HG02970 (cell line): ENCODE measurements around the gene SOX3.

Experiments used
- ATAC-seq: cut with Tn5 transposase; IDR thresholded peaks from one replicate; pipeline ENCODE4 v1.9.1; 2021; ENCODE audit warnings: mild to moderate bottlenecking, moderate library complexity, moderate number of reproducible peaks; ENCODE audit not compliant: unreplicated experiment, low FRiP score

Gene SOX3

DNA sequence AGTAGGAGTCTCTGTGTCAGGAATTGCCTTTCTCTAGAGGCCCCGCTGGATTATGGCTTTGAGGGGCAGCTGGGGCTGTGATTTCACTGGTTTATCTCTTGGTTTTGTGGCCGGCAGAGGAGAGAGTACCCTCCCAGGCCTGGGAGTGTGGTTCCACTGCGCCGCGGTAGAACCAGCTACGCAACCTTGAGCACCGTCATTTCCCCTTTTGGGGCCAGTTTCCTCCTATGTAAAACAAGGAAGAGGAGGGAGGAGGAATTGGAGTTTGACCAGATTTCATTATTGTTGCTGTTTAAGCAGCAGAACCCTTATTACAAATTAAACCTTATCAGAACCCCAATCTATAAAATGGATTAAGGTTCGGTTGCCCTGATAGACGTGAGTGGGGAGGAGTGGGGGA, 4.4 kb downstream of the SOX3 start:
- no peak for ATAC-seq

GRCh38 chrX:140495739-140496138, 9.1 kb downstream of the SOX3 start:
- ATAC-seq = no peak

GRCh38 chrX:140492066-140492994, 12.5 kb downstream of the SOX3 start:
- no peak for ATAC-seq

DNA sequence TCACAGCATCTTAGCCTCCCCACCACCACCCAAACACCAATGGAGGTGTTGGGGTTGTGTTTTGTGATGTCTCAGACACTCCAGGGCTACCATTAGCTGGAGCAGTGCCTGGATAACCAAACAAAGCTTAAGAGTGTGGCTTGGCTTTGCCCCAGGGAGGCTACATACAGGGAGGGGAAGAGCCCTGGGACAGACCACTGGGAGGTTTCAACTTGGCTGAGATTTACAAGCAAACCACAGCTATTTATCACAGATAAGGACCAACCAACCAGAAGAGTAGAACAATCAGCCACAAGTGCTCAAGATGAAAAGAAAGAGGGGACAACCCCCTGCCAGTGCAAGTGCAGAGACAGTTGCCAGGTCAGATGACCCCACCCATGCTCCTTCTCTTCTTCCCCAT, 24.1 kb downstream of the SOX3 start:
- no peak for ATAC-seq

GRCh38 chrX:140477987-140478386, 26.9 kb downstream of the SOX3 start:
- ATAC-seq = no peak

- ATAC-seq = no peak
These were observed 29.8 kb downstream of the SOX3 start for GRCh38 chrX:140475025-140475424.

DNA sequence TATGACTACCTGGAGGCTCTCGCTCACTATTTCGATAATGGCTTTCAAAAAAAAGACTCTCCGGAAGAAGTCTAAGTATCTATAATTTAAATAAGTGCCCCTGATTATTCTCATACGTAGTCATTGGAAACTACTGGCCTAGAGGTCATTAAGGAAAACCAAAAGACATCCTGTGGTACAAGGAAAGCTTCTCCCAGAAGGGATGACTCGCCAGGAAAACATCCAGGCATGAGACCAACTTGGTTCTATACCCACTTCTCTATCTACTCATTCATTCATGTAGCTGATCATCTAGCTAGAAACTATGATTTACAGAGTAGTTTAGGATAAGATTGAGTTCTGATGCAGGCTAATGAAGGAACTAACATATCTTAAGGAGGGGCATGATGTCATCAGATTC, 37.7 kb downstream of the SOX3 start:
- no peak for ATAC-seq
